HepG2 (cell line): ENCODE measurements around the gene ANXA9. TPM values are rescaled to one million over a fixed set of nuclear protein-coding genes. Genes with fewer than 3 reads are reported as not detected.

Source experiments
- ADNP ChIP-seq: sonication (generic); formaldehyde crosslinking; IDR thresholded peaks from 2 replicates; pipeline ENCODE4 v1.4.0; 2020; ENCODE audit warnings: missing genetic modification reagents
- ARHGAP35 ChIP-seq: sonication (generic); formaldehyde crosslinking; IDR thresholded peaks from 2 replicates; pipeline ENCODE4 v1.9.0; 2022; ENCODE audit warnings: mild to moderate bottlenecking, inconsistent platforms, moderate library complexity, missing genetic modification reagents, borderline replicate concordance
- GATAD1 ChIP-seq: IDR thresholded peaks from 2 replicates; pipeline ENCODE4 v1.6.1; 2016; ENCODE audit warnings: missing genetic modification reagents, missing compliant biosample characterization
- KDM4B ChIP-seq: sonication (generic); formaldehyde crosslinking; IDR thresholded peaks from 2 replicates; pipeline ENCODE4 v1.4.0; 2020; ENCODE audit warnings: missing genetic modification reagents
- MAZ ChIP-seq, 2 experiments: sonication (generic) in 1 of 2; formaldehyde crosslinking in 1 of 2; IDR thresholded peaks; 2 replicates each; pipeline versions ENCODE4 v1.5.0 to v1.6.1; 2012 to 2020; ENCODE audit warnings: low read depth in 2 of 2, mild to moderate bottlenecking in 2 of 2, borderline replicate concordance in 1 of 2, improper control_type of control experiment in 1 of 2, low read length in 1 of 2, missing genetic modification reagents in 1 of 2, moderate library complexity in 1 of 2
- NFE2L1 ChIP-seq: sonication (generic); formaldehyde crosslinking; IDR thresholded peaks from 2 replicates; pipeline ENCODE4 v1.4.0; 2020; ENCODE audit warnings: missing genetic modification reagents, mild to moderate bottlenecking, borderline replicate concordance
- PITX1 ChIP-seq: sonication (generic); formaldehyde crosslinking; IDR thresholded peaks from 2 replicates; pipeline ENCODE4 v1.5.1; 2020; ENCODE audit warnings: mild to moderate bottlenecking, missing genetic modification reagents
- RBFOX2 ChIP-seq: fragments of 200-400 bp; formaldehyde crosslinking; IDR thresholded peaks from 2 replicates; pipeline ENCODE4 v1.6.1; 2017; ENCODE audit warnings: low read depth, mild to moderate bottlenecking, low read length
- RBM39 ChIP-seq: fragments of 200-400 bp; formaldehyde crosslinking; IDR thresholded peaks from one replicate; pipeline ENCODE4 v1.6.1; 2018; ENCODE audit warnings: antibody characterized with exemption, mild to moderate bottlenecking, low read depth, low read length; ENCODE audit not compliant: poor library complexity, severe bottlenecking
- RXRA ChIP-seq: sonication (generic); formaldehyde crosslinking; IDR thresholded peaks from 2 replicates; pipeline ENCODE4 v1.5.1; 2020; ENCODE audit warnings: missing genetic modification reagents
- SALL1 ChIP-seq: sonication (generic); formaldehyde crosslinking; IDR thresholded peaks from 2 replicates; pipeline ENCODE4 v1.8.0; 2022; ENCODE audit warnings: mild to moderate bottlenecking, missing genetic modification reagents
- SOX6 ChIP-seq, 2 experiments: fragments of 450-650 bp in 1 of 2; sonication (generic) in 1 of 2; formaldehyde crosslinking in 1 of 2; IDR thresholded peaks; 2 replicates each; pipeline versions ENCODE4 v1.4.0 to v1.6.1; 2017 to 2020; ENCODE audit warnings: antibody characterized with exemption in 1 of 2, mild to moderate bottlenecking in 1 of 2, missing genetic modification reagents in 1 of 2
- ZMYM2 ChIP-seq: sonication (generic); formaldehyde crosslinking; IDR thresholded peaks from 2 replicates; pipeline ENCODE4 v1.8.0; 2022; ENCODE audit warnings: mild to moderate bottlenecking, missing genetic modification reagents
- ZNF230 ChIP-seq: sonication (generic); formaldehyde crosslinking; IDR thresholded peaks from 2 replicates; pipeline ENCODE4 v1.4.0; 2020; ENCODE audit warnings: mild to moderate bottlenecking, missing genetic modification reagents
- ZNF337 ChIP-seq: sonication (generic); formaldehyde crosslinking; IDR thresholded peaks from 2 replicates; pipeline ENCODE4 v1.5.1; 2020; ENCODE audit warnings: missing genetic modification reagents, low read depth, mild to moderate bottlenecking, borderline replicate concordance
- ZNF749 ChIP-seq: sonication (generic); formaldehyde crosslinking; IDR thresholded peaks from 2 replicates; pipeline ENCODE4 v1.8.0; 2022; ENCODE audit warnings: mild to moderate bottlenecking, missing genetic modification reagents, moderate library complexity, borderline replicate concordance
- ZSCAN25 ChIP-seq: sonication (generic); formaldehyde crosslinking; IDR thresholded peaks from 2 replicates; pipeline ENCODE4 v1.8.0; 2022; ENCODE audit warnings: mild to moderate bottlenecking, missing genetic modification reagents
- polyA plus RNA-seq, 8 experiments: library from polyadenylated mRNA; depleted of rRNA in 3 of 8; stranded (reverse) in 7 of 8; unstranded in 1 of 8; fragments of >200 nt; fragmentation: Illumina TruSeq in 4 of 8; extraction: Trizol in 4 of 8; gene quantifications; 2 replicates each; pipeline versions ENCODE4 v1.2.1 to v1.2.3, GENCODE V29; 2011 to 2016; ENCODE audit warnings: low read depth in 4 of 8, missing spikeins in 1 of 8, mixed read lengths in 1 of 8; ENCODE audit not compliant: insufficient read depth in 1 of 8
- total RNA-seq, 5 experiments: library from RNA; depleted of rRNA; stranded (reverse); fragments of >200 nt; fragmentation: Illumina TruSeq; extraction: Trizol; gene quantifications; 2 replicates each; pipeline ENCODE4 v1.2.3, GENCODE V29; 2016; ENCODE audit warnings: low read depth in 1 of 5
- TF ChIP-seq, protein P1 (sequence below): sonication (generic); formaldehyde crosslinking; IDR thresholded peaks from 2 replicates; pipeline ENCODE4 v1.8.0; 2022; ENCODE audit warnings: mild to moderate bottlenecking, missing genetic modification reagents
- TF ChIP-seq, protein P2 (sequence below): sonication (generic); formaldehyde crosslinking; conservative IDR thresholded peaks from 2 replicates; pipeline ENCODE4 v1.8.0; 2022; ENCODE audit warnings: mild to moderate bottlenecking, moderate library complexity, missing genetic modification reagents
- TF ChIP-seq, protein P3 (sequence below), 2 experiments: IDR thresholded peaks; 2 replicates each; pipeline ENCODE4 v1.6.1; 2011 to 2012; ENCODE audit warnings: low read length in 2 of 2, borderline replicate concordance in 1 of 2, low read depth in 1 of 2, mild to moderate bottlenecking in 1 of 2, moderate library complexity in 1 of 2

ANXA9 gene
- total and polyA plus RNA-seq, 2 of the 13 experiments (the other 11 are each of a cell fraction or from before 2014, with no cell fraction given), result 13.3 to 23.9 TPM

DNA sequence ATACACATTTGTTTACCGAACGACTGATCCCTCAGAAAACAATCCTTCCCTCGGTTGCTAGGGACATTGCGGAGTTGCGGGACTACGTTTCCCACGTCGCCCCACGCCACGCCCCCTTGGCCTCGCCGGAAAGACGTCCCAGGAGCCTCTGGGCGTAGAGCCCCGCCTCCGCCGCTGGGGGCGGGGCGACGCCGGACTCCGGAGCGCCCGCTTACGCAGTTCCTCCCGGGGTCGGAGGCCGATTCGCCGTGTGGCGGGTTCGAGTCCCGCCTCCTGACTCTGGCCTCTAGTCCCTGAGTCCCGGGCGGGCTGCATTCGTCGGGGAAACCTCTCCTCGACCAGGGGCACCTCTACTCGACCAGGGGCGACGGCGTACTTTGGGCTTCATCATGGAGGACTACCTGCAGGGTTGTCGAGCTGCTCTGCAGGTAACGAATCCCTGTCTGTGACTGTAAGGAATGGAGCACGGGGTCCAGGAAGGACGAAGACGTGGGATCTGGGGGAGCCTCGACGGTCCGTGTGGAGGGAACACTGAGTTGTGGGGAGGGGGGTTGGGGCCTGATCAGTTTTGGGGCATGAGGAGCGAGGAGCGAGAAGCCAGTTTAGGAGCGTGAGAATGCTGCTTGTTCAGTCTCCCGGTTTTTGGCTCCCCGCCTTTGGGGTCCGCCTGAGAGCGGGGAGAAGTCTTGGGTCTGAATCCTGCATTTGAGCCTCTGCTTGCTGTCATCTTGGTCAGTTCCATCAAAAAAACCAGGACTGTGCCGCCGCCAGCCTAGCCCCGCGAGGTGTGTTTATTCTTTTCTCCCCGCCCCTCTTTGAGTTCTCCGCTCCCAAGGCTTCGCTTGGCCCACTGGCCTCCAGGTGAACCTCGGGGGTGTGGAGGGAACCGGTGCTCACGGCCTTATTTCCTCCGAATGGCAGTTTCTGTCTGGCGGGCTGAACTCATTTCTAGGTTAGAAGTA is 26.4 kb downstream of the ANXA9 start, which contains the start of gene PRUNE1 (continued):
- peak; percentile 72; the same call in 1 of the 2 replicates for TF ChIP-seq MAZ (IDR thresholded peaks at IDR 0.05; ENCODE audit: borderline replicate concordance, low read depth, low read length)
- TF ChIP-seq MAZ (CRISPR knock-in tag; IDR thresholded peaks at IDR 0.05; ENCODE audit: low read depth), result peak; percentile 63
- TF ChIP-seq SOX6 (IDR thresholded peaks at IDR 0.05), result no peak
- peak; percentile 69; the same call in 1 of the 2 replicates for TF ChIP-seq SOX6 (CRISPR knock-in tag; IDR thresholded peaks at IDR 0.05)
- no peak for TF ChIP-seq KDM4B (CRISPR knock-in tag)
- TF ChIP-seq SALL1, result peak; percentile 32; the same call in 1 of the 2 replicates
- TF ChIP-seq ZNF749, result peak; percentile 76; the same call in 1 of the 2 replicates
- TF ChIP-seq ZSCAN25, result peak; percentile 48; the same call in 1 of the 2 replicates
- peak; percentile 57 for TF ChIP-seq RBM39
- no peak for TF ChIP-seq NFE2L1
- TF ChIP-seq ADNP (CRISPR knock-in tag), result peak; percentile 84
- TF ChIP-seq ZNF337 (CRISPR knock-in tag), result peak; percentile 61; the same call in 1 of the 2 replicates
- TF ChIP-seq, protein P1, sequence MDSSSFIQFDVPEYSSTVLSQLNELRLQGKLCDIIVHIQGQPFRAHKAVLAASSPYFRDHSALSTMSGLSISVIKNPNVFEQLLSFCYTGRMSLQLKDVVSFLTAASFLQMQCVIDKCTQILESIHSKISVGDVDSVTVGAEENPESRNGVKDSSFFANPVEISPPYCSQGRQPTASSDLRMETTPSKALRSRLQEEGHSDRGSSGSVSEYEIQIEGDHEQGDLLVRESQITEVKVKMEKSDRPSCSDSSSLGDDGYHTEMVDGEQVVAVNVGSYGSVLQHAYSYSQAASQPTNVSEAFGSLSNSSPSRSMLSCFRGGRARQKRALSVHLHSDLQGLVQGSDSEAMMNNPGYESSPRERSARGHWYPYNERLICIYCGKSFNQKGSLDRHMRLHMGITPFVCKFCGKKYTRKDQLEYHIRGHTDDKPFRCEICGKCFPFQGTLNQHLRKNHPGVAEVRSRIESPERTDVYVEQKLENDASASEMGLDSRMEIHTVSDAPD, result peak; percentile 62; the same call in 1 of the 2 replicates
- TF ChIP-seq, protein P2, sequence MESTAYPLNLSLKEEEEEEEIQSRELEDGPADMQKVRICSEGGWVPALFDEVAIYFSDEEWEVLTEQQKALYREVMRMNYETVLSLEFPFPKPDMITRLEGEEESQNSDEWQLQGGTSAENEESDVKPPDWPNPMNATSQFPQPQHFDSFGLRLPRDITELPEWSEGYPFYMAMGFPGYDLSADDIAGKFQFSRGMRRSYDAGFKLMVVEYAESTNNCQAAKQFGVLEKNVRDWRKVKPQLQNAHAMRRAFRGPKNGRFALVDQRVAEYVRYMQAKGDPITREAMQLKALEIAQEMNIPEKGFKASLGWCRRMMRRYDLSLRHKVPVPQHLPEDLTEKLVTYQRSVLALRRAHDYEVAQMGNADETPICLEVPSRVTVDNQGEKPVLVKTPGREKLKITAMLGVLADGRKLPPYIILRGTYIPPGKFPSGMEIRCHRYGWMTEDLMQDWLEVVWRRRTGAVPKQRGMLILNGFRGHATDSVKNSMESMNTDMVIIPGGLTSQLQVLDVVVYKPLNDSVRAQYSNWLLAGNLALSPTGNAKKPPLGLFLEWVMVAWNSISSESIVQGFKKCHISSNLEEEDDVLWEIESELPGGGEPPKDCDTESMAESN, result peak; percentile 56; the same call in 1 of the 2 replicates
- TF ChIP-seq ZMYM2 (CRISPR knock-in tag), result peak; percentile 96
- TF ChIP-seq RXRA (CRISPR knock-in tag), result peak; percentile 53
- 0 out of 2 replicates have a peak, but pooled peaks have one; percentile 33 for TF ChIP-seq ARHGAP35 (CRISPR knock-in tag)
- peak; percentile 21; the same call in 1 of the 2 replicates for TF ChIP-seq PITX1 (CRISPR knock-in tag)
- TF ChIP-seq, protein P3, sequence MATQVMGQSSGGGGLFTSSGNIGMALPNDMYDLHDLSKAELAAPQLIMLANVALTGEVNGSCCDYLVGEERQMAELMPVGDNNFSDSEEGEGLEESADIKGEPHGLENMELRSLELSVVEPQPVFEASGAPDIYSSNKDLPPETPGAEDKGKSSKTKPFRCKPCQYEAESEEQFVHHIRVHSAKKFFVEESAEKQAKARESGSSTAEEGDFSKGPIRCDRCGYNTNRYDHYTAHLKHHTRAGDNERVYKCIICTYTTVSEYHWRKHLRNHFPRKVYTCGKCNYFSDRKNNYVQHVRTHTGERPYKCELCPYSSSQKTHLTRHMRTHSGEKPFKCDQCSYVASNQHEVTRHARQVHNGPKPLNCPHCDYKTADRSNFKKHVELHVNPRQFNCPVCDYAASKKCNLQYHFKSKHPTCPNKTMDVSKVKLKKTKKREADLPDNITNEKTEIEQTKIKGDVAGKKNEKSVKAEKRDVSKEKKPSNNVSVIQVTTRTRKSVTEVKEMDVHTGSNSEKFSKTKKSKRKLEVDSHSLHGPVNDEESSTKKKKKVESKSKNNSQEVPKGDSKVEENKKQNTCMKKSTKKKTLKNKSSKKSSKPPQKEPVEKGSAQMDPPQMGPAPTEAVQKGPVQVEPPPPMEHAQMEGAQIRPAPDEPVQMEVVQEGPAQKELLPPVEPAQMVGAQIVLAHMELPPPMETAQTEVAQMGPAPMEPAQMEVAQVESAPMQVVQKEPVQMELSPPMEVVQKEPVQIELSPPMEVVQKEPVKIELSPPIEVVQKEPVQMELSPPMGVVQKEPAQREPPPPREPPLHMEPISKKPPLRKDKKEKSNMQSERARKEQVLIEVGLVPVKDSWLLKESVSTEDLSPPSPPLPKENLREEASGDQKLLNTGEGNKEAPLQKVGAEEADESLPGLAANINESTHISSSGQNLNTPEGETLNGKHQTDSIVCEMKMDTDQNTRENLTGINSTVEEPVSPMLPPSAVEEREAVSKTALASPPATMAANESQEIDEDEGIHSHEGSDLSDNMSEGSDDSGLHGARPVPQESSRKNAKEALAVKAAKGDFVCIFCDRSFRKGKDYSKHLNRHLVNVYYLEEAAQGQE (IDR thresholded peaks at IDR 0.05; ENCODE audit: borderline replicate concordance in 1 of 2, low read depth in 1 of 2, low read length in 2 of 2), result no peak
- peak; percentile 82 for TF ChIP-seq RBFOX2
- TF ChIP-seq ZNF230 (CRISPR knock-in tag), result no peak
- peak; percentile 30; the same call in 1 of the 2 replicates for TF ChIP-seq GATAD1 (CRISPR knock-in tag)
